Testis (tissue), 2 donors: ENCODE data around the gene SECTM1.

Experiments used
- CTCF ChIP-seq, 3 experiments: fragments of 450-650 bp in 2 of 3; fragments of 200-600 bp in 1 of 3; sonication (generic) in 1 of 3; IDR thresholded peaks; one replicate each; pipeline ENCODE4 v1.5.1; 2016 to 2019; ENCODE audit warnings: antibody characterized with exemption in 3 of 3, mild to moderate bottlenecking in 2 of 3, moderate library complexity in 1 of 3
- POLR2A ChIP-seq: fragments of 450-650 bp; IDR thresholded peaks from one replicate; pipeline ENCODE4 v1.6.1; 2017; ENCODE audit warnings: antibody characterized with exemption, mild to moderate bottlenecking, moderate library complexity

GRCh38 chr17:82348434-82348833 lies 14.9 kb upstream of the SECTM1 start:
- no peak for TF ChIP-seq POLR2A
- no peak for TF ChIP-seq CTCF (IDR thresholded peaks at IDR 0.05)
